Mesothelial cell of epicardium (in vitro differentiated cells): ENCODE data around the gene LRIF1. TPM values are rescaled to one million over a fixed set of nuclear protein-coding genes. Genes with fewer than 3 reads are reported as not detected.
"Not testable (repeated sequence)": the region's sequence is repeated elsewhere in the genome, so short reads cannot be mapped to it uniquely, and the experiment has no call there.

ENCODE experiments used
- DNase-seq, 2 experiments: peaks; one replicate each; pipeline ENCODE4 v3.0.0; 2021; ENCODE audit warnings: low spot score in 2 of 2; ENCODE audit not compliant: unreplicated experiment in 2 of 2
- H3K27ac Mint-ChIP-seq: 2 replicates; pipeline ENCODE4 v1.8.0; 2021; ENCODE audit warnings: mixed read lengths
- H3K27me3 Mint-ChIP-seq: 2 replicates; pipeline ENCODE4 v1.8.0; 2021; ENCODE audit warnings: low read depth, mixed read lengths
- H3K36me3 Mint-ChIP-seq: 2 replicates; pipeline ENCODE4 v1.8.0; 2021; ENCODE audit warnings: mixed read lengths
- H3K4me1 Mint-ChIP-seq: 2 replicates; pipeline ENCODE4 v1.8.0; 2021; ENCODE audit warnings: mixed read lengths
- H3K4me3 Mint-ChIP-seq: 2 replicates; pipeline ENCODE4 v1.8.0; 2021; ENCODE audit warnings: mild to moderate bottlenecking, moderate library complexity, mixed read lengths
- H3K9me3 Mint-ChIP-seq: 2 replicates; pipeline ENCODE4 v1.8.0; 2021; ENCODE audit warnings: mixed read lengths
- total RNA-seq: library from RNA; stranded (reverse); gene quantifications from 3 replicates; pipeline ENCODE4 v1.2.1, GENCODE V29; 2021
- TF ChIP-seq, protein P1 (sequence below): fragments of 200-600 bp; sonication (generic); IDR thresholded peaks from one replicate; pipeline ENCODE4 v1.5.0; 2021; ENCODE audit warnings: antibody characterized with exemption; ENCODE audit not compliant: unreplicated experiment

LRIF1 gene
- total RNA-seq, 1 donor from 2014 or later = 7.8 TPM

DNA sequence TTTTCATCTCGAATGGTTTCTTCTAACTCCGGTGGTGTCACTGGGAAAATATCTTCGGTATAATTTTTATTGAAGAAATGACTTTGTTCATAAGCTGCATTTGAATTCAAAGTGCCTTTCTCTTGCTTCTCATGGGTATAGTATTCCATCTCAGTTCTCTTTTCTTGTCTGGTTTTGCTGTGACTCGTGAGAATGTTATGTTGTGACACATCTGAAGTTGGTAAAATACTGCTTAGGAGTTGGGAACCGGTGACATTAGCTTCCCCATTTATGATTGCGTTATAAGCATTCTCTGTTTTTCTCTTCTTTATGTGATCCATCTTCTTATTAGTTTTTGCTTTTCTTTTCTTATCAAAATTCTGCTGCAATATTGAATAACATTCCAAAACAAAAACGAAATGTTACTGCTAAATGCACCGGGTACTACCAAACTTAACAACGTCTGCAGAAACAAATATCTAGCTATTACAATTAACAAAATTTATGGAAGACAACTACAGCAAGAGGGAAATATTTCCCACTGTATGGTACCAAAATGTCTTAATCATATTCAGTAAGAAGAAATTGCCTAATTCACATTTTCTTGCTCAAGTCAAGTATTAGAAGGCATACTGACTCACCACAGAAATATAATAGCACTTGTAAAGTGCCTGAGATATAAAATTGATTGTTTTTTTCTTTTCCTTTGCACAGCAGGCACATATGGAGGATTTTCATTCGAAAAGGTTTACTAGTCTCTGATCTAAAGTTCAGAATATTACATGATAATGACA lies 15.5 kb downstream of the LRIF1 start:
- H3K9me3 Mint-ChIP-seq = peaks cover 50% of the 10 kb centered on the region
- H3K36me3 Mint-ChIP-seq = peaks cover 39% of the 10 kb centered on the region
- H3K4me3 Mint-ChIP-seq = no peak overlapping the region
- no peak for DNase-seq
- TF ChIP-seq, protein P1, sequence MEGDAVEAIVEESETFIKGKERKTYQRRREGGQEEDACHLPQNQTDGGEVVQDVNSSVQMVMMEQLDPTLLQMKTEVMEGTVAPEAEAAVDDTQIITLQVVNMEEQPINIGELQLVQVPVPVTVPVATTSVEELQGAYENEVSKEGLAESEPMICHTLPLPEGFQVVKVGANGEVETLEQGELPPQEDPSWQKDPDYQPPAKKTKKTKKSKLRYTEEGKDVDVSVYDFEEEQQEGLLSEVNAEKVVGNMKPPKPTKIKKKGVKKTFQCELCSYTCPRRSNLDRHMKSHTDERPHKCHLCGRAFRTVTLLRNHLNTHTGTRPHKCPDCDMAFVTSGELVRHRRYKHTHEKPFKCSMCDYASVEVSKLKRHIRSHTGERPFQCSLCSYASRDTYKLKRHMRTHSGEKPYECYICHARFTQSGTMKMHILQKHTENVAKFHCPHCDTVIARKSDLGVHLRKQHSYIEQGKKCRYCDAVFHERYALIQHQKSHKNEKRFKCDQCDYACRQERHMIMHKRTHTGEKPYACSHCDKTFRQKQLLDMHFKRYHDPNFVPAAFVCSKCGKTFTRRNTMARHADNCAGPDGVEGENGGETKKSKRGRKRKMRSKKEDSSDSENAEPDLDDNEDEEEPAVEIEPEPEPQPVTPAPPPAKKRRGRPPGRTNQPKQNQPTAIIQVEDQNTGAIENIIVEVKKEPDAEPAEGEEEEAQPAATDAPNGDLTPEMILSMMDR = no peak
- H3K27me3 Mint-ChIP-seq = no peaks in the 10 kb centered on the region
- H3K4me1 Mint-ChIP-seq = no peaks in the 10 kb centered on the region
- no peak overlapping the region for H3K27ac Mint-ChIP-seq

DNA sequence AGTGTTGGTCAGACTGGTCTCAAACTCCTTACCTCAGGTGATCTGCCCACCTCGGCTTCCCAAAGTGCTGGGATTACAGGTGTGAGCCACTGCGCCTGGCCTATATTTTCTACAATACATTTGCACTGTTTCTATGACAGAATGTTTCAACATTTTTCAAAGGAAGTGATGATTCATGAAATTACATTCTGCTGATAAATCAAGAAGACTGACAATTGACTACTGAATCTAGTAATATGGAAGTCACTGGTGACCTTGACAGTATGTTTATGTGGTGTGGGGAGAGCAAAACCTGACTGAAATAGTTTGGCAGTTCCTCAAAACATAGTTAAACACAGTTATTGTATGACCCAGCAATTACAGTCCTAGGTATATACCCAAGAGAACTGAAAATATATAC lies 18.1 kb downstream of the LRIF1 start:
- H3K9me3 Mint-ChIP-seq = peaks cover 34% of the 10 kb centered on the region
- no peaks in the 10 kb centered on the region for H3K27me3 Mint-ChIP-seq
- TF ChIP-seq, protein P1 = no peak
- no peaks in the 10 kb centered on the region for H3K4me1 Mint-ChIP-seq
- no peak overlapping the region for H3K27ac Mint-ChIP-seq
- no peak overlapping the region for H3K4me3 Mint-ChIP-seq
- peaks cover 28% of the 10 kb centered on the region for H3K36me3 Mint-ChIP-seq
- DNase-seq = no peak

DNA sequence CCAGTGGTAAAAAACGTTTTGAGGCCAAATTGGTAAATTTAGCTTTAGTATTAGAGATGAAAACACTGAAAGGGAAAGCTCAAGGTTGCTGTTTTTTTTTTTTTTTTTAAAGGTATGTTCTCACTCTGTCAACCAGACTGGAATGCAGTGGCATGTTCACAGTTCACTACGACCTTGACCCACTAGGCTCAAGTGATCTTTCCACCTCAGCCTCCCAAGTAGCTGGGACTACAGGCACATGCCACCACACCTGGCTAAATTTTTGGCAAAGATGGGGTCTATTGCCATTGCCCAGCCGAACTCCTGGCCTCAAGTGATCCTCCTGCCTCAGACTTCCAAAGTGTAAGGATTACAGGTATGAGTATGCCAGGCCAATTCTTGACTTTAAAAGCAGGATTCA lies 18.9 kb downstream of the LRIF1 start:
- DNase-seq = no peak
- no peak overlapping the region for H3K4me3 Mint-ChIP-seq
- no peaks in the 10 kb centered on the region for H3K4me1 Mint-ChIP-seq
- H3K27ac Mint-ChIP-seq = no peak overlapping the region
- H3K36me3 Mint-ChIP-seq = peaks cover 22% of the 10 kb centered on the region
- TF ChIP-seq, protein P1 = no peak
- no peaks in the 10 kb centered on the region for H3K27me3 Mint-ChIP-seq
- H3K9me3 Mint-ChIP-seq = peaks cover 35% of the 10 kb centered on the region

DNA sequence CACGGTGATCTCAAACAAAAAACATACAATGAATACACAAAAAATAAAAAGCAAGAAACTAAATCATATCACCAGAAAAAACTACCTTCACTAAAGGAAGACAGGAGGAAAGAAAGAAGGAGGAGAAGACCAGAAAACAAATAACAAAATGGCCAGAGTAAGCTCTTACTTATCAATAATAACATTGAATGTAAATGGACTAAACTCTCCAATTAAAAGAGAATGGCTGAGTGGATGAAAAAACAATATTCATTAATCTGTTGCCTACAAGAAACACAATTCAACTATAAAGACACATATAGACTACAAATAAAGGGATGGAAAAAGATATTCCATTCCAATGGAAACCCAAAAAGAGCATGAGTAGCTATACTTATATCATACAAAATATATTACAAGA lies 27.2 kb downstream of the LRIF1 start:
- no peaks in the 10 kb centered on the region for H3K27me3 Mint-ChIP-seq
- TF ChIP-seq, protein P1 = no peak
- DNase-seq = no peak
- H3K9me3 Mint-ChIP-seq = peaks cover 68% of the 10 kb centered on the region
- H3K4me1 Mint-ChIP-seq = no peaks in the 10 kb centered on the region
- no peak overlapping the region for H3K4me3 Mint-ChIP-seq
- H3K27ac Mint-ChIP-seq = no peak overlapping the region
- H3K36me3 Mint-ChIP-seq = no peaks in the 10 kb centered on the region

DNA sequence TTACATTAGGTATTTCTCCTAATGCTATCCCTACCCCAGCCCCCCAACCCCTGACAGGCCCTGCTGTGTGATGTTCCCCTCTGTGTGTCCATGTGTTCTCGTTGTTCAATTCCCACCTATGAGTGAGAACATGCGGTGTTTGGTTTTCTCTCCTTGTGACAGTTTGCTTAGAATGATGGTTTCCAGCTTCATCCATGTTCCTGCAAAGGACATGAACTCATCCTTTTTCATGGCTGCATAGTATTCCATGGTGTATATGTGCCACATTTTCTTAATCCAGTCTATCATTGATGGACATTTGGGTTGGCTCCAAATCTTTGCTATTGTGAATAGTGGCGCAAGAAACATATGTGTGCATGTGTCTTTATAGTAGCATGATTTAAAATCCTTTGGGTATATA lies 32.6 kb downstream of the LRIF1 start:
- not testable (repeated sequence) for H3K27me3 Mint-ChIP-seq, DNase-seq, H3K27ac Mint-ChIP-seq, H3K4me3 Mint-ChIP-seq, H3K4me1 Mint-ChIP-seq, H3K36me3 Mint-ChIP-seq
- H3K9me3 Mint-ChIP-seq = peaks cover 66% of the 10 kb centered on the region

DNA sequence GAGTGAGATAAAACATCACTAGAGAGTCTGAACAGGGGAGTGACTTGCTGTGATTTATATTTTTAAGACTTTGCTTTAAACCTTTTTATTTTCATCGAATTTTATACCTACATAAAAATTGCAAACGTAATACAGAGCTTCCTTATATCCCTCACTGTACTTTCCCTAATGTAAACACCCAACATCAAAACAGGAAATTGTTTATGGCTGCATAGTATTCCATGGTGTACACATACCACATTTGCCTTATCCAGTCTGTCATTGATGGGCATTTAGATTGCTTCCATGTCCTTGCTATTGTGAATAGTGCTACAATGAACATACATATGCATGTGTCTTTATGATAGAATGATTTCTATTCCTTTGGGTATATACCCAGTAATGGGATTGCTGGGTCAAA lies 34.8 kb downstream of the LRIF1 start:
- TF ChIP-seq, protein P1 = no peak
- no peaks in the 10 kb centered on the region for H3K36me3 Mint-ChIP-seq
- H3K9me3 Mint-ChIP-seq = peaks cover 57% of the 10 kb centered on the region
- H3K4me3 Mint-ChIP-seq = no peak overlapping the region
- no peaks in the 10 kb centered on the region for H3K4me1 Mint-ChIP-seq
- no peak overlapping the region for H3K27ac Mint-ChIP-seq
- no peaks in the 10 kb centered on the region for H3K27me3 Mint-ChIP-seq
- DNase-seq = no peak
